BJ (cell line): ENCODE results near the gene SCN11A. TPM values are rescaled to one million over a fixed set of nuclear protein-coding genes. Genes with fewer than 3 reads are reported as not detected.

Experiments
- CTCF ChIA-PET: fragments of 350-600 bp; formaldehyde crosslinking; extraction: SDS; loops from one replicate; lab custom pipeline; 2021; ENCODE audit warnings: antibody characterized with exemption, inconsistent platforms; lab: Yijun Ruan, JAX
- POLR2A ChIA-PET: fragments of 300-600 bp; sonication (Branson Sonifier 250); formaldehyde crosslinking; extraction: SDS; loops from one replicate; lab custom pipeline; 2021; ENCODE audit warnings: antibody characterized with exemption; lab: Charles Lee
- DNase-seq: peaks from one replicate; pipeline ENCODE4 v3.0.0-alpha.2; 2011; ENCODE audit warnings: low read depth
- H3K27me3 ChIP-seq: 2 replicates; pipeline ENCODE4 v1.6.0; 2011; ENCODE audit warnings: low read length; ENCODE audit not compliant: control insufficient read depth, insufficient read depth
- H3K36me3 ChIP-seq: 2 replicates; pipeline ENCODE4 v1.5.1; 2011; ENCODE audit warnings: low read length; ENCODE audit not compliant: control insufficient read depth, insufficient read depth
- H3K4me3 ChIP-seq: 2 replicates; pipeline ENCODE4 v1.5.1; 2011; ENCODE audit warnings: low read depth, mild to moderate bottlenecking, control low read depth, low read length
- polyA plus RNA-seq: library from polyadenylated mRNA; depleted of rRNA; stranded (reverse); fragments of >200 nt; gene quantifications from 2 replicates; pipeline ENCODE4 v1.2.3, GENCODE V29; 2011
- TF ChIP-seq, protein P1 (sequence below): IDR thresholded peaks from 2 replicates; pipeline ENCODE4 v1.5.1; 2011; ENCODE audit warnings: low read depth, mild to moderate bottlenecking, control low read depth, inconsistent platforms, low read length, moderate library complexity; ENCODE audit not compliant: insufficient read depth

The SCN11A gene
- polyA plus RNA-seq, 1 experiment: 0.02 TPM

DNA sequence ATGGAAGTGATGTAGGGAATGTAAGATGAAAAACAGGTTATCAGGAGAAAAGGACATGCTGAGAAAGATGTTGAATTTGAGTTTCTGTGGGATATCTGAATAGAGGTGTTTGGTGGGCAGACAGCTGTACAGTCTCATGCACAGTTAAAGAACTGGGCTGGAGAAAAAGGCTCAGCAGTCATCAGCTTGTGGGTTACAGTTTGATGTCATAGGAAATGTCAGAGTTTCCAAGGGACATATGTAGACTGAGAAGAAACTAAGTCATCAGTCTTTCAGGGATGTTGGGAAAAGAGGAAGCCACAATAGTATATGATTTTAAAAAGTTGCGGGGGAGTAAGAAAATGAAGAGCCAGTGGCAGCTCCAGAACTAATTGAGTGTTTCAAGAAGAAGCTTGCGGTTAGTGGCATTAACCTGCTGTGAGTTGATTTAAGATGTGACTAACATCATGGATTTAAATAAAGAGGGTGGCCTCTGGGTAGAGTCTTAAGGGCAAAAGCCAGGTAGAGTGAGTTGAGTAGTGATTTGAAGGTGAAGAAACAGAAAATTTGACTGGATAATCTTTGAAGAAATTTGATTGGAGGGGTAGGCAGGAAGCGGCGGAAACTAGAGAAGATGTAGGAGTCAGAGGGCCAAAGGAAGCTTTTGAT, 31.0 kb upstream of the SCN11A start:
- TF ChIP-seq, protein P1, sequence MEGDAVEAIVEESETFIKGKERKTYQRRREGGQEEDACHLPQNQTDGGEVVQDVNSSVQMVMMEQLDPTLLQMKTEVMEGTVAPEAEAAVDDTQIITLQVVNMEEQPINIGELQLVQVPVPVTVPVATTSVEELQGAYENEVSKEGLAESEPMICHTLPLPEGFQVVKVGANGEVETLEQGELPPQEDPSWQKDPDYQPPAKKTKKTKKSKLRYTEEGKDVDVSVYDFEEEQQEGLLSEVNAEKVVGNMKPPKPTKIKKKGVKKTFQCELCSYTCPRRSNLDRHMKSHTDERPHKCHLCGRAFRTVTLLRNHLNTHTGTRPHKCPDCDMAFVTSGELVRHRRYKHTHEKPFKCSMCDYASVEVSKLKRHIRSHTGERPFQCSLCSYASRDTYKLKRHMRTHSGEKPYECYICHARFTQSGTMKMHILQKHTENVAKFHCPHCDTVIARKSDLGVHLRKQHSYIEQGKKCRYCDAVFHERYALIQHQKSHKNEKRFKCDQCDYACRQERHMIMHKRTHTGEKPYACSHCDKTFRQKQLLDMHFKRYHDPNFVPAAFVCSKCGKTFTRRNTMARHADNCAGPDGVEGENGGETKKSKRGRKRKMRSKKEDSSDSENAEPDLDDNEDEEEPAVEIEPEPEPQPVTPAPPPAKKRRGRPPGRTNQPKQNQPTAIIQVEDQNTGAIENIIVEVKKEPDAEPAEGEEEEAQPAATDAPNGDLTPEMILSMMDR: no peak
- no peak overlapping the region for H3K4me3 ChIP-seq
- peaks cover 5% of the 10 kb centered on the region for H3K36me3 ChIP-seq
- DNase-seq: no peak
- ChIA-PET CTCF (no interaction called here), POLR2A (no interaction called here)
- no peaks in the 10 kb centered on the region for H3K27me3 ChIP-seq

DNA sequence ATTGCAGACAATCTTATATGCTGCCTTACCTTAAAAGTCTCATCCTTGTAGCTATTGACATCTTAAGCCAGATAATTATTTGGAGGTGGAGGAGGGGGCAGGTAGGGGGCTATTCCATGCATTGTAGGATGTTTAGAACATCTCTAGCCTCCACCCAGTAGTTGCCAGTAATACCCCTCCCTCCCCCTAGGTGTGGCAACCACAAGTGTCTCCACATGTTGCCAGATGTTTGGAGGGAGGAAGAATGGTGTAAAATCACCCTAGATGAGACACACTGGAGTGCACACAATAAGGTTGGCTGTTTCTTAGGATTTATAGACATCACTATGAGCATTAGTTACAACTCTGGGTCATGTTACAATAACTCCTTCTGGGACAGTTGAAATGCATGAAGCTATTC, 28.3 kb upstream of the SCN11A start:
- TF ChIP-seq, protein P1: no peak
- no peak for DNase-seq
- H3K4me3 ChIP-seq: no peak overlapping the region
- no peaks in the 10 kb centered on the region for H3K27me3 ChIP-seq
- ChIA-PET CTCF (interaction anchor here (0.7 to 3.0 kb wide), 5 partner anchors 8 to 210 kb away, joined by 3 to 17 read pairs (median 3); no protein-coding TSS in a partner anchor), POLR2A (interaction anchor here (0.6 kb wide), 1 partner anchor 195 kb away, joined by 5 read pairs; no protein-coding TSS in a partner anchor)
- peaks cover 8% of the 10 kb centered on the region for H3K36me3 ChIP-seq

DNA sequence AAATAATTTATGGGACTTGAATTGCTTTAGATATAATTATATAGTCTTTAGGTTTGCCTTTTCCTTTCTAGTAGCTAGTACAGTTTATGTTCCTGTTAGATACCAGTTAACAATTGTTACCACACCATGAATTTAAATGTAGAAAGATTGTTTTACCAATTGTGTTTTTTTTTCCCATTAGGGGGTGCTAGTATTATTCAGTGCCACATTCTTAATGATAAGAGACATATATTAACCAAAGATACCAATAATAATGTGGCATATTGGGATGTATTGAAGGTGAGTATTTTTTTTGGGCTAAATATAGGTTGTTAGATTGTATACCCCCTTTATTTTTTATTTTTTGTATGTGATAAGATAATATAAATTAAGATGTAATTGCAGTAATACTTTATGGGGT, 27.8 kb upstream of the SCN11A start:
- ChIA-PET CTCF (interaction anchor here (0.7 to 3.0 kb wide), 3 partner anchors 8 to 370 kb away, joined by 3 to 17 read pairs (median 3); no protein-coding TSS in a partner anchor), POLR2A (interaction anchor here (0.6 kb wide), 1 partner anchor 196 kb away, joined by 5 read pairs; no protein-coding TSS in a partner anchor)
- TF ChIP-seq, protein P1: no peak
- Histone ChIP-seq H3K4me3 (no peak overlapping the region), H3K36me3 (peaks cover 8% of the 10 kb centered on the region), H3K27me3 (no peaks in the 10 kb centered on the region)
- DNase-seq: no peak

DNA sequence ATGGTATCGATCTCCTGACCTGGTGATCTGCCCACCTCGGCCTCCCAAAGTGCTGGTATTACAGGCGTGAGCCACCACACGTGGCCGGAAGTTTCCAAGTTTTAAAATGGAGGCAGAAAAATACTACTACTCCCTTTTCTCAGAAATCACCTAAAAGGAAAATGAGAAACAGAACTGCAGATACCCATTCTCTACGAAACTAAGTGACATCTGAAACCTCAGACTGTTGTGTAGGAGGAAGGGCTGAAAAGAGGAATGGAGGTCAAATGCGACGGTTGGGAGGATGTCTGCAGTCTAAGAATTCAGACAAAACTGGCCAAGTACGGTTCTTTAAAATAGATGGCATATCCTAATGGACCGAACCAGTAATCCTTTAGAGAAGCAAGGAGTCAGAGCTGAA, 24.2 kb upstream of the SCN11A start:
- TF ChIP-seq, protein P1: no peak
- Histone ChIP-seq H3K27me3 (no peaks in the 10 kb centered on the region), H3K4me3 (no peak overlapping the region), H3K36me3 (peaks cover 6% of the 10 kb centered on the region)
- POLR2A ChIA-PET: no interaction called here
- CTCF ChIA-PET: interaction anchor here (1.9 kb wide), 2 partner anchors 10 to 12 kb away, joined by 4 to 6 read pairs; no protein-coding TSS in a partner anchor
- no peak for DNase-seq

DNA sequence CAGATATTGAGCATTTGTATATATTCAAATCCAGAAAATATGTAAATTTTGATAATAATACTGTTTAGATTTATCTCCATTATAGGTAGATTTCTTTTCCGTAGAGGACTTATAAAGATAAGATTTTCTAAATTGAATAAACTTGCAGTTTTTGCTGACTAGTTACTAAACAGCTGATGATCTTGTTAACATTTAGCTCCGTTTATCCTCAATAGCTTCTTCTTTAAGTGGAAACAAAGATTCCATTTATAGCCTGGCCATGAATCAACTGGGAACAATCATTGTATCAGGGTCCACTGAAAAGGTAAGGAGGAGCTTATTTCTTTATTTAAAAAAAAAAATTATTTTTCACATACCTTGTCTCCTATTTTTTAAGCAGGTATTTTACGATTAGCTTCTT, 16.8 kb upstream of the SCN11A start:
- ChIA-PET CTCF (interaction anchor here (0.7 to 1.4 kb wide), 2 partner anchors 13 to 220 kb away, joined by 3 read pairs; no protein-coding TSS in a partner anchor), POLR2A (no interaction called here)
- Histone ChIP-seq H3K27me3 (no peaks in the 10 kb centered on the region), H3K36me3 (peaks cover 7% of the 10 kb centered on the region), H3K4me3 (no peak overlapping the region)
- DNase-seq: no peak
- TF ChIP-seq, protein P1: no peak
